Colon (tissue), 2 donors: ENCODE results near the gene CYP27A1.

ENCODE experiments used
- FAIRE-seq: peaks from 2 replicates; lab custom pipeline; 2012; peaks lifted over from hg19 to GRCh38; lab: Jason Lieb, UNC
- donor health status: control.
- donor health status: control.

Gene CYP27A1

GRCh38 chr2:218859988-218860831, 78.3 kb downstream of the CYP27A1 start:
- no peak for FAIRE-seq

GRCh38 chr2:218860950-218861381, 79.0 kb downstream of the CYP27A1 start:
- no peak for FAIRE-seq

DNA sequence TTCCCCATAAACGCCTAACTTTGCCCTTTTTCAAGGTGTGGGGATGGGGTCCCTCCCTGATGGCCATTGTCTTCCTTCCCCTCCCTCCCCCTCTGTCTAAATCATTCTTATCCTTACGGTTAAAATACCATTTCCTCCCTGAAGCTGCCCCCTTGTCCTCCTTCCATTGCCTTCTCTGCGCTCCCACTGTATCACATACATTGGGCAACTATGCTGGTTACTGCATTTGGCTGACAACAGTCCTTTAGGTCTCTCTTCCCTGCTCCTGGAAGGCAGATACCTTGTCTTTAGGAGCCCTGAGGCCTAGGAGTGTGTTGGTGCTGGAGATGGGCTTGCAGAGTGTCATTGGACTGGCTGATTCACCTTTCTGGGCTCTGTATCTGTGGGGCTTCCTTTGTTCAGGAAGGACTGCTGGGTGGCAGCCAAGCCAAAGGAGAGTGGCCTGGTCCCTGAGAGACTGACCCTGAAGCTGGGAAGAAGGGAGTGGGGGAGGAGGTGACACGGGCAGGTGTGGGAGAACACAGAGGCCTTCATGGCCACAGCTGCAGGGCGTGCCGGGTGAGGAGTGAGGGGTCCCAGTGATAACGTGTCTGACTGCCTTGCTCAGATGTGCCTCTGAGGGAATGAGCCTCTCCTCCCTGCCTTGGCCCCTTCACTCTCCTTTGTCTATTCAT, 79.8 kb downstream of the CYP27A1 start:
- no peak for FAIRE-seq

- no peak for FAIRE-seq
Measured at GRCh38 chr2:218863021-218863520, 81.1 kb downstream of the CYP27A1 start.
